Muscle of leg (tissue), 11 donors: ENCODE measurements around the gene JARID2. TPM values are rescaled to one million over a fixed set of nuclear protein-coding genes. Genes with fewer than 3 reads are reported as not detected.
A peak's percentile ranks its signal among the peaks of the same experiment; 100 is the strongest.

ENCODE experiments used
- DNase-seq: peaks from one replicate; pipeline ENCODE4 v3.0.0; 2013
- H3K27ac ChIP-seq: one replicate; pipeline ENCODE4 v1.5.1; 2013; ENCODE audit warnings: mild to moderate bottlenecking, low read length, control low read depth
- H3K27me3 ChIP-seq: one replicate; pipeline ENCODE4 v1.6.1; 2013; ENCODE audit warnings: low read length; ENCODE audit not compliant: control insufficient read depth, insufficient read depth
- H3K36me3 ChIP-seq: one replicate; pipeline ENCODE4 v1.6.1; 2013; ENCODE audit warnings: low read length; ENCODE audit not compliant: control insufficient read depth, insufficient read depth
- H3K4me1 ChIP-seq: one replicate; pipeline ENCODE4 v1.6.1; 2013; ENCODE audit warnings: low read length; ENCODE audit not compliant: control insufficient read depth, insufficient read depth
- H3K4me3 ChIP-seq: one replicate; pipeline ENCODE4 v1.5.1; 2013; ENCODE audit warnings: low read length, control low read depth
- H3K9me3 ChIP-seq: replicated peaks from 2 replicates; pipeline ENCODE4 v1.6.1; 2013; ENCODE audit warnings: low read depth, low read length; ENCODE audit not compliant: control insufficient read depth
- WGBS: methylation state at CpG from one replicate; pipeline ENCODE4 v1.1.5; 2013; ENCODE audit warnings: missing lambda C conversion rate; ENCODE audit not compliant: insufficient coverage; 5-methylcytosine and 5-hydroxymethylcytosine counted together
- polyA plus RNA-seq, 8 donors: library from polyadenylated mRNA; unstranded; fragments of 120-200 nt; gene quantifications; one replicate each; pipeline versions ENCODE4 v1.2.1 to v1.2.3, GENCODE V29; 2013; ENCODE audit warnings: inconsistent platforms in 1 of 8, low replicate concordance in 1 of 8; ENCODE audit not compliant: insufficient read length in 8 of 8, insufficient read depth in 1 of 8
- total RNA-seq: library from RNA; stranded (reverse); fragments of 120-200 nt; gene quantifications from one replicate; pipeline ENCODE4 v1.2.4, GENCODE V29; 2013

The JARID2 gene
- total and polyA plus RNA-seq, 9 donors, result 9.8 to 15.3 (median 13.2) TPM

DNA sequence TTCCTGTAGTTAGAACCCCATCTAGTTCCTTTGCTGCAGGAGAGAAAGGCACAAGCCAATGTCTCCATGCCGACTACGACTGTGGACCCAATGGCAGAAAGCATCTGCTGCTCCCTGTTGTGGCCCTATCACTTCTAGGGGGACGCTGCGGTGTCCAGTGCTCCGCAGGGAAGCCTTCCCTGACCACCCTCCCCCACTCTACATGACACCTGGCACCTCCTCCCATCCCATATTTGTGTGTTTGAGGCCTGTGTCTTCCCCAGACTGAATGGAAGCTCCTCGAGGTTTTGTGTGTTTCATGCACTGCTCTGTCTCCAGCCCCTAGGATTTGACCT is 257.4 kb downstream of the JARID2 start:
- Histone ChIP-seq H3K36me3 (peaks cover 40% of the 10 kb centered on the region), H3K27ac (no peak overlapping the region), H3K27me3 (no peaks in the 10 kb centered on the region), H3K4me3 (no peak overlapping the region), H3K4me1 (peaks cover 57% of the 10 kb centered on the region), H3K9me3 (no peaks in the 10 kb centered on the region)
- no peak for DNase-seq
- WGBS, result 94% methylated on average over 5 of the region's 6 CpGs

DNA sequence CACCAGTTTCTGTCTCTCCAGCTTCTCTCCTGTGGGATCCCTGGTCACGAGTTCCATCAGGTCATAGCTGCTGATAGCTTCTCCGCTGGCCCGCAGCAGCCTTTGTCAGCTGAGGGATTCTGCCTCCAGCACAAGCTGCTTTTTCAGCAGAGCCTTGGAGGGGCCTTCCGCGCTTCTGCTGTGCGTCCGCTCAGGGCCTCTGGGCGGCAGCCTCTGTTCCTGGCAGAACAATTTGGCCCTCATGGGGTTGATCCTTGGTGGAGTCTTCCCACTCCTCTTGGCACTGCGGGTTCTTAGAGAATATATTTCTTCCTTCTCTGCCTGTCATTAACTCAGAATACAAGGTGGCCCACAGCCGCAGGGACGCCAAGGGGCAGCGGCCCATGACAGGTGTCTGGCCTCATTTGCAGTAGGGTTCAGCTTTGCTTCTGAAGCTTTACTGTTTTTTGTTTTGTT is 258.2 kb downstream of the JARID2 start:
- Histone ChIP-seq H3K4me1 (peaks cover 55% of the 10 kb centered on the region), H3K4me3 (no peak overlapping the region), H3K9me3 (no peaks in the 10 kb centered on the region), H3K36me3 (peaks cover 38% of the 10 kb centered on the region), H3K27ac (peak overlapping the region; percentile 90), H3K27me3 (no peaks in the 10 kb centered on the region)
- WGBS, result 23% methylated on average over 8 of the region's 12 CpGs
- DNase-seq, result peak; percentile 77

DNA sequence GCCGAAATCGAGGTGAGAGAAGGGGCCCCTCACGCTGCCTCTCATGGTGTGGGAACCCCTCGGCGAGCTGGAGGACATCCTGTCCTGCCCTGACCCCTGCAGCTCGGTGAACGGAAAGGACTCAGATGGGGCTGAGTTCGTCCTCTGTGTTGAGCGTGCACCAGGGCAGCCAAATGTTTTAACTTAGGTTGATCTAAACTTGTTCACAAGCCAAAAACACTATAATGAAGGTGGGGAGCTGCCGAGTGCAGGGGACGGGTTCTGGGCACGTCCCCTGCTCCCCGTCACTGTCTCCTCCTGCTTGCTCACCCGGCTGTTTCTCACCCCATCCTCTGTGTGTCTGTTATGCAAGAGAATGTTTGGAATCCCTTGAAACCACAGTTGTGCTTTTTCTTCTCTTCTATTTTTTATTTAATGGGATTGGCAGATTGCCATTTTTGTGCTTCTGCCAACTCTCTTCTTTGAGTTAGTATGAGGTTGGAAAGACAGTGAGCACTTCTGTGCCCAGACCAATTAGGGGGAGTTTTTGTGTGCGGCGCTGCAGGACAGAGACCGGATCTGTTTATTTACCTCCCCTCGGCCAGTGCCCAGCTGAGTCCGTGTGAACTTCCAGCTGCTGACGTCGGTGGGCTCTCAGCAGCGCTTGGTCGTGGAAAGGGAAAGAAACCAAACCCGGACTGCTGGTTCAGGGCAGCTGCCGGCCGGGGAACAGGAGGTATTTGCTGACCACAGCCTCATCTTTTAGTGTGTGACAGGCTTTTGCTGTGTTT is 258.9 kb downstream of the JARID2 start:
- 13% methylated on average over 15 of the region's 26 CpGs for WGBS
- peak overlapping the region; percentile 14 for H3K4me3 ChIP-seq
- peak; percentile 97 for DNase-seq
- no peaks in the 10 kb centered on the region for H3K9me3 ChIP-seq
- peaks cover 55% of the 10 kb centered on the region for H3K4me1 ChIP-seq
- H3K27ac ChIP-seq, result peak overlapping the region; percentile 90
- H3K27me3 ChIP-seq, result no peaks in the 10 kb centered on the region
- peaks cover 38% of the 10 kb centered on the region for H3K36me3 ChIP-seq

DNA sequence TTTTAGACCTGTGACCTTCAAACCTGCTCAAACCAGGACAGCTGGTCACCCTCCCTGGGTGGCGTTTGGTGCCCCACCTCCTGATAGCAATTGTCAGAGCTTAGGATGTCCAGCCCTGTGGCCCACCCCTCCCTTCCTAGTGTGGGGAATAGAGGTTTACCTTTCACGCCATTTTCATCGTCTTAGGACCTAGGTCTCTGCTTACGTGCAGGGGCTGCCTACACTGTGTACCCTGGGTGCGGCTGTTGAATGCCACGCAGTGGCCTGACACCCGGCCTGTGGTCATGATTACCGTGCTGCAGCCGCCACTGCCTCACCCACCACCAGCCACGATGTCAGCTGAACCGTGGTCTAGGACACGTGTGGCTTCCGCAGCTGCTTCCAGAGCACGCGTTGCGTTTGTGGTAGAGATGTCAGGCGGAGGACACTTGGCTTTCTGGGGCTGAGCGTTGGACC is 259.6 kb downstream of the JARID2 start:
- whole genome bisulfite sequencing, result 80% methylated on average over 13 of the region's 18 CpGs
- Histone ChIP-seq H3K4me1 (peaks cover 55% of the 10 kb centered on the region), H3K27ac (peak overlapping the region; percentile 90), H3K4me3 (no peak overlapping the region), H3K9me3 (no peaks in the 10 kb centered on the region), H3K27me3 (no peaks in the 10 kb centered on the region), H3K36me3 (peaks cover 42% of the 10 kb centered on the region)
- DNase-seq, result peak; percentile 61

DNA sequence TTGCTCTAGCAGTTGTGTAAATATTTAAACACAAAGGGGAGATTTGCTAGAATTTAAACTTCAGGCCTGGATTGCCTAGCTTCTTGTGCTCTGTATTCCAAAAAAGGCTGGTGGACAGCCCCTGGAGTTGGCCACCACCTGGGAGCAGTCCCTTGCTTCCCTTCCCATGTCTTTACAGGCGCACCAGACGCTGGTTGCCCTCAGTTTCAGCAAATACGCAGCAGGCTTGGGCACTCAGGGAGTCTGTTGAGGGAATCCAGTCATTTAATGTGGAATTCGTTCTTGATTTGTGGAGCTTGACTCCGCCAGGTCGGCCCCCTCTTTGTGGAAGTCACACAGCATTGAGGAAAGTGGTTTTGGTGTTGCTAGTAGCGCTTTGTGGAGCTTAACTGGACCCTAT is 260.2 kb downstream of the JARID2 start:
- H3K9me3 ChIP-seq, result no peaks in the 10 kb centered on the region
- H3K27ac ChIP-seq, result no peak overlapping the region
- no peak for DNase-seq
- peaks cover 42% of the 10 kb centered on the region for H3K36me3 ChIP-seq
- 90% methylated on average over 6 of the region's 7 CpGs for WGBS
- no peaks in the 10 kb centered on the region for H3K27me3 ChIP-seq
- H3K4me1 ChIP-seq, result peaks cover 55% of the 10 kb centered on the region
- H3K4me3 ChIP-seq, result no peak overlapping the region

DNA sequence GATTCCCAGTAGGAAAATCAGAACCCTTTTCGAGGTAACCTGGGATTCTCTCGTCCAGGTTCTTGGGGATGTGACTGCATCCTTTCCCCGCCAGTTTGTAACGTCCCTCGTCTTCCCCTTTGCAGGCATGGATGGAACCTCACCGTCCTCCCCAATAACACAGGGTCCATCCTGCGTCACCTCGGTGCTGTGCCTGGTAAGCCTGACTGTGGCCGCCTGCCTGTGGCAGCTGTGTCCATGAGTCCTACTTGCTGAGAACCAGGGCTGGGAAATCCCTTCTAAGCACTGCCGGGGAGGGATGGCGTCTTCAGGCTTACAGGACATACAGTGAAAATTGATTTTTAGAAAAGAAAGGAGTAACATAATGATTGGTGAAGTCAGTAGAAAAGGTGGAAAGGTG is 261.4 kb downstream of the JARID2 start:
- peaks cover 46% of the 10 kb centered on the region for H3K4me1 ChIP-seq
- peaks cover 43% of the 10 kb centered on the region for H3K36me3 ChIP-seq

DNA sequence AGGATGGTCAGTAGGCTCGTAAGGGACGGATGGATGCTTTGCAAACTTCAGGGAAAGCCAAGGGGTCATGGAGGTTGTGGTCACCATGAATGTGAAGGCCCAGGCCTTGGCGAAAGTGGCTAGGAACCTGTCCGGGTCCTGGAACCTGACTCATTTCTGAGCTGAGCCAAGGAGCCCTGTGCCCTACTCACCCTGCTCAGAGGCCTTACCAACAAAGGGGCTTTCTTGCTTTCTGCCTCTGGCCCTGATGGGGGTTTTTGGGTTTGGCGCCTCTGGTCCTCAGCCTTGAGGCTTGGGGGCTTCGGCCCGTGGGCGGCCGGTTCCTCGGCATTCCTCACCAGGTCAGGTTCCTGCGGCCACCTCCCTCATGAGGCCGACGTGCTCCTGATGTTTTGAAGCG is 261.9 kb downstream of the JARID2 start:
- H3K27me3 ChIP-seq, result no peaks in the 10 kb centered on the region
- no peak overlapping the region for H3K4me3 ChIP-seq
- no peaks in the 10 kb centered on the region for H3K9me3 ChIP-seq
- H3K36me3 ChIP-seq, result peaks cover 47% of the 10 kb centered on the region
- 89% methylated on average over 12 of the region's 14 CpGs for WGBS
- DNase-seq, result no peak
- no peak overlapping the region for H3K27ac ChIP-seq
- peaks cover 42% of the 10 kb centered on the region for H3K4me1 ChIP-seq

More for the DNA sequence above, 261.4 kb downstream of the JARID2 start:
- Histone ChIP-seq H3K4me3 (no peak overlapping the region), H3K27ac (no peak overlapping the region), H3K27me3 (no peaks in the 10 kb centered on the region), H3K9me3 (no peaks in the 10 kb centered on the region)
- WGBS, result 95% methylated on average over 6 of the region's 11 CpGs
- no peak for DNase-seq

DNA sequence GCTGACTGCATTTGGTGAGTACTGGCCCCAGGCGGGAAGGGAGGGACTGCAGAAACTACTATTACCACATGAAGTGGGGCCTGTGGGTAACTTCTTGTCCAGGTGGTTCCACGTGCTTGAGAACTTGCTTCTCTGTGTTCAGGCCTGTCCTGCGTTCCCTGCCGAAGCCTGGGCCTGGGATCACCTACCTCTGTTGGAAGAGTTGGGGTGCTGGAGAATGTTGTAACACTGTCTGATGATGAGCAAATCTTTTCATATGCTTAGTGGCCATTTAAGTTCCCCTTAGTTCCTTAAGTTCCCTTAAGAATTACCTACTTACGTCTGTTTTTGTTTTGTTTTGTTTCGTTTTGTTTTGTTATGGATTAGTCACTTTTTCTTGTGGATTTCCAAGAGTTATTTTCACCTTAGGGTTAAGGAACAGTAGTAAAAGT is 262.6 kb downstream of the JARID2 start:
- DNase-seq, result no peak
- no peak overlapping the region for H3K27ac ChIP-seq
- no peaks in the 10 kb centered on the region for H3K9me3 ChIP-seq
- H3K36me3 ChIP-seq, result peaks cover 54% of the 10 kb centered on the region
- H3K27me3 ChIP-seq, result no peaks in the 10 kb centered on the region
- H3K4me3 ChIP-seq, result no peak overlapping the region
- H3K4me1 ChIP-seq, result peaks cover 35% of the 10 kb centered on the region
- no CpG with 5 or more reads among the region's 6 CpGs for WGBS

DNA sequence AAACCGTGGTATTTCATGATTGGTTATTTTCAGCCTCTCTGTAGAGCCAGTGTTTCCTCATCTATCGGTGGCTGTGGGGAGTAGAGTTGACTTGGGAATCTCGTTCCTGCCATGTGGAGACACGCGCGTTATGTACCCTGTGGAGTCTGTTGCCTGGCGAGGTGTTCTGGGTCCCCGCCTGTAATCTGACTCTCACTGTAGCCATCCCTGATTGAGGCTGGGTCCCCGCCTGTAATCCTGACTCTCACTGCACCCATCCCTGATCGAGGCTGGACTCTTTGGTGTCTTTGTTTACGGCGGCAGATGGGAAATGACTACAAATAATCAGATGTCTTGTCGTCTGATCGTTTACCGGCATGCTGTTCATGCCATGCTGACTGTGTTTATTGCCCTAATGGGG is 263.1 kb downstream of the JARID2 start:
- no peak overlapping the region for H3K27ac ChIP-seq
- no peaks in the 10 kb centered on the region for H3K27me3 ChIP-seq
- H3K9me3 ChIP-seq, result no peaks in the 10 kb centered on the region
- H3K4me3 ChIP-seq, result no peak overlapping the region
- 82% methylated on average over 7 of the region's 15 CpGs for WGBS
- H3K4me1 ChIP-seq, result peaks cover 31% of the 10 kb centered on the region
- no peak for DNase-seq
- H3K36me3 ChIP-seq, result peaks cover 58% of the 10 kb centered on the region

DNA sequence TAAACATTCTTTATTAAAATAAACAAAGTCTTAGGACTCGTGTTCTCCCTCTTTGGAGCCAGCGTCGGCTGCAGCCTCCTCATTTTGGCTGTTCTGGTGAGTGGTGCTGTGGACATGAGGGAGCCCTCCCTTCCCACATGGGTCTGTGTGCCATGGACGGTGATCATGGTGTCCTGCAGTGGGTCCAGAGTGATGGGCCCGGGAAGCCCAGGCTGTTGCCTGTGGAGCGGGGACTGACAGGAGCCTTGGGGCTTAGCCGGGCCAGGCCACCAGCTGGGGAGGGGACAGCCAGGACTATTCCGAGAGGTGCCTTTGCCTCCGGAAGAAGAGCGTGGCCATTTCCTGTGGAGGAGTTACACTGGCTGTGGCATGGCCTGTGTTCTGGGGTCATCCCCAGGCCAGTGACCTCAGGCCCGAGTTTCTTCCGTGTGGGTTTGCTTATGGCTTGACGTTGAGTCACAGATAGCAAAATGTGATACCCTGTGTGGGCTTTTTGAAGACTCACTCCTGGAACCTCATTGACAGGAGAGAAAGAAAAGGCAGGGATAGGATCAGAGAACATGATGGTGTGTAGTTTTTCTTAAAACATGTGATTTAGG is 263.6 kb downstream of the JARID2 start:
- H3K4me1 ChIP-seq, result peaks cover 26% of the 10 kb centered on the region

More for the DNA sequence above, 263.6 kb downstream of the JARID2 start:
- DNase-seq, result no peak
- 80% methylated on average over 5 of the region's 13 CpGs for WGBS
- H3K9me3 ChIP-seq, result no peaks in the 10 kb centered on the region
- no peaks in the 10 kb centered on the region for H3K27me3 ChIP-seq
- H3K27ac ChIP-seq, result no peak overlapping the region
- H3K36me3 ChIP-seq, result peaks cover 63% of the 10 kb centered on the region
- H3K4me3 ChIP-seq, result no peak overlapping the region
